Astrocyte (in vitro differentiated cells and primary cell): ENCODE results near the gene SPPL2B. TPM values are rescaled to one million over a fixed set of nuclear protein-coding genes. Genes with fewer than 3 reads are reported as not detected.

Experiments used
- DNase-seq: peaks from one replicate; pipeline ENCODE4 v3.0.0-alpha.2; 2010; ENCODE audit warnings: low read depth
- FAIRE-seq: peaks from 2 replicates; lab custom pipeline; 2011; peaks lifted over from hg19 to GRCh38; lab: Jason Lieb, UNC
- H2AFZ ChIP-seq: 2 replicates; pipeline ENCODE4 v1.6.0; 2012; ENCODE audit warnings: low read depth, low read length, inconsistent platforms
- H3K27ac ChIP-seq: 2 replicates; pipeline ENCODE4 v1.5.1; 2011; ENCODE audit warnings: low read depth, low read length, inconsistent platforms
- H3K27me3 ChIP-seq: 2 replicates; pipeline ENCODE4 v1.6.0; 2011; ENCODE audit warnings: low read length, inconsistent platforms; ENCODE audit not compliant: insufficient read depth
- H3K36me3 ChIP-seq: 2 replicates; pipeline ENCODE4 v1.5.1; 2011; ENCODE audit warnings: low read length, inconsistent platforms; ENCODE audit not compliant: insufficient read depth
- H3K4me1 ChIP-seq: 2 replicates; pipeline ENCODE4 v1.5.1; 2011; ENCODE audit warnings: low read length, inconsistent platforms; ENCODE audit not compliant: insufficient read depth
- H3K4me2 ChIP-seq: 2 replicates; pipeline ENCODE4 v1.6.0; 2012; ENCODE audit warnings: low read length, inconsistent platforms
- H3K4me3 ChIP-seq: 2 replicates; pipeline ENCODE4 v1.5.1; 2011; ENCODE audit warnings: low read depth, mild to moderate bottlenecking, low read length, inconsistent platforms; ENCODE audit not compliant: insufficient read depth
- H3K79me2 ChIP-seq: 2 replicates; pipeline ENCODE4 v1.6.0; 2012; ENCODE audit warnings: mild to moderate bottlenecking, low read length, inconsistent platforms; ENCODE audit not compliant: insufficient read depth
- H3K9ac ChIP-seq: 2 replicates; pipeline ENCODE4 v1.6.0; 2012; ENCODE audit warnings: mild to moderate bottlenecking, low read length, inconsistent platforms
- H3K9me3 ChIP-seq: 2 replicates; pipeline ENCODE4 v1.5.1; 2012; ENCODE audit warnings: low read depth, mild to moderate bottlenecking, low read length, inconsistent platforms; ENCODE audit not compliant: insufficient read depth
- H4K20me1 ChIP-seq: 2 replicates; pipeline ENCODE4 v1.6.0; 2012; ENCODE audit warnings: low read length, inconsistent platforms; ENCODE audit not compliant: insufficient read depth
- H3K27ac Mint-ChIP-seq: one replicate; pipeline ENCODE4 v1.8.0; 2021; ENCODE audit warnings: mild to moderate bottlenecking, mixed read lengths; ENCODE audit not compliant: unreplicated experiment
- H3K27me3 Mint-ChIP-seq: one replicate; pipeline ENCODE4 v1.8.0; 2021; ENCODE audit warnings: low read depth, mixed read lengths; ENCODE audit not compliant: unreplicated experiment
- H3K36me3 Mint-ChIP-seq: one replicate; pipeline ENCODE4 v1.8.0; 2021; ENCODE audit warnings: low read depth, mixed read lengths; ENCODE audit not compliant: unreplicated experiment
- H3K4me1 Mint-ChIP-seq: one replicate; pipeline ENCODE4 v1.8.0; 2021; ENCODE audit warnings: low read depth, mixed read lengths; ENCODE audit not compliant: unreplicated experiment
- H3K4me3 Mint-ChIP-seq: one replicate; pipeline ENCODE4 v1.8.0; 2021; ENCODE audit warnings: mild to moderate bottlenecking, moderate library complexity, mixed read lengths; ENCODE audit not compliant: unreplicated experiment
- H3K9me3 Mint-ChIP-seq: one replicate; pipeline ENCODE4 v1.8.0; 2021; ENCODE audit warnings: mild to moderate bottlenecking, mixed read lengths; ENCODE audit not compliant: unreplicated experiment
- CTCF ChIP-seq: IDR thresholded peaks from 2 replicates; pipeline ENCODE4 v1.5.1; 2011; ENCODE audit warnings: low read depth, mild to moderate bottlenecking, inconsistent platforms, low read length, moderate library complexity; ENCODE audit not compliant: insufficient read depth
- EZH2 ChIP-seq: IDR thresholded peaks from 2 replicates; pipeline ENCODE4 v1.6.1; 2012; ENCODE audit warnings: mild to moderate bottlenecking, low read length, inconsistent platforms; ENCODE audit not compliant: insufficient read depth
- total RNA-seq: library from RNA; stranded (reverse); gene quantifications from 2 replicates; pipeline ENCODE4 v1.2.1, GENCODE V29; 2021

SPPL2B gene
- total RNA-seq, 1 donor from 2014 or later, result 55.4 TPM

- Histone ChIP-seq H3K27me3 (no peaks in the 10 kb centered on the region), H3K9me3 (no peaks in the 10 kb centered on the region), H3K4me1 (peaks cover 6% of the 10 kb centered on the region), H2AFZ (no peak overlapping the region), H3K4me3 (no peak overlapping the region), H3K79me2 (no peaks in the 10 kb centered on the region), H3K27ac (no peak overlapping the region), H3K9ac (no peak overlapping the region), H3K36me3 (no peaks in the 10 kb centered on the region), H4K20me1 (no peaks in the 10 kb centered on the region), H3K4me2 (no peak overlapping the region)
- peaks cover 19% of the 10 kb centered on the region for H3K27me3 Mint-ChIP-seq
- no peak overlapping the region for H3K4me3 Mint-ChIP-seq
- H3K9me3 Mint-ChIP-seq, result peaks cover 3% of the 10 kb centered on the region
- DNase-seq, result no peak
- H3K27ac Mint-ChIP-seq, result no peak overlapping the region
- no peaks in the 10 kb centered on the region for H3K4me1 Mint-ChIP-seq
- peaks cover 3% of the 10 kb centered on the region for H3K36me3 Mint-ChIP-seq
- FAIRE-seq, result no peak
- no peak for TF ChIP-seq CTCF
- TF ChIP-seq EZH2, result no peak
Observed at GRCh38 chr19:2371656-2372055, 43.2 kb downstream of the SPPL2B start.

DNA sequence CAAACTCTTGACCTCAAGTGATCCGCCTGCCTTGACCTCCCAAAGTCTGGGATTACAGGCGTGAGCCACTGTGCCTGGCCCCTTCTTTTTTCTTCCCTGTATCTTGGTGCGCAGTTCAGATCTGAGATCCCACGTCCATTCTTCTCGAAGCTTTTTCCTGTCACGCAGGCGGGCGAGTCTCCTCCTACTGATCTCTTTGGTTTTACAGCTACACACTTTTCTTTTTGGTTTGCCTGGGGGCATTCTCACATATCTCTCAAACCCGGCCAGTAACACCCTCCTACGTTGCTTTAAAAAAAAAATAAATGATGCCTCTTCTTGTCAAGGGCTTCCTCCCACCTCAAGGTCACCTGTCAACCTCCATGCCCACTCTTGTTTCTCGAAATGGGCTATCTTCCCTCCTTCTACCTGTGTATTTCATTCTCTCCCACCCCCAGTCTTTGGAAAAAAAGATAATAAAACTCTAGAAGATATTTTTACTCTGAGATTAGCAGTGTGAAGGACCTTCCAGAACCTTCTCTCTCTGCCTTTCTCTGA lies 43.7 kb downstream of the SPPL2B start:
- Histone ChIP-seq H3K79me2 (no peaks in the 10 kb centered on the region), H3K4me3 (no peak overlapping the region), H4K20me1 (no peaks in the 10 kb centered on the region), H3K4me2 (no peak overlapping the region), H3K27me3 (no peaks in the 10 kb centered on the region), H3K27ac (no peak overlapping the region), H3K9ac (no peak overlapping the region), H3K36me3 (no peaks in the 10 kb centered on the region), H3K9me3 (no peaks in the 10 kb centered on the region), H3K4me1 (peaks cover 6% of the 10 kb centered on the region), H2AFZ (no peak overlapping the region)
- Mint-ChIP-seq H3K27me3 (peaks cover 19% of the 10 kb centered on the region), H3K27ac (no peak overlapping the region), H3K9me3 (peaks cover 5% of the 10 kb centered on the region), H3K4me1 (no peaks in the 10 kb centered on the region), H3K4me3 (no peak overlapping the region), H3K36me3 (peaks cover 3% of the 10 kb centered on the region)
- DNase-seq, result no peak
- TF ChIP-seq CTCF, result no peak
- no peak for TF ChIP-seq EZH2
- FAIRE-seq, result no peak

- Mint-ChIP-seq H3K9me3 (peaks cover 12% of the 10 kb centered on the region), H3K36me3 (peaks cover 2% of the 10 kb centered on the region), H3K4me1 (no peaks in the 10 kb centered on the region), H3K27ac (no peak overlapping the region), H3K27me3 (peaks cover 12% of the 10 kb centered on the region), H3K4me3 (no peak overlapping the region)
- H4K20me1 ChIP-seq, result no peaks in the 10 kb centered on the region
- H3K4me3 ChIP-seq, result no peak overlapping the region
- H3K27me3 ChIP-seq, result no peaks in the 10 kb centered on the region
- no peak for FAIRE-seq
- H3K9me3 ChIP-seq, result no peaks in the 10 kb centered on the region
- no peak overlapping the region for H3K9ac ChIP-seq
- H3K4me1 ChIP-seq, result peaks cover 6% of the 10 kb centered on the region
- H3K27ac ChIP-seq, result no peak overlapping the region
- H3K79me2 ChIP-seq, result no peaks in the 10 kb centered on the region
- H2AFZ ChIP-seq, result no peak overlapping the region
- H3K4me2 ChIP-seq, result no peak overlapping the region
- DNase-seq, result no peak
- H3K36me3 ChIP-seq, result no peaks in the 10 kb centered on the region
- TF ChIP-seq CTCF, result no peak
- no peak for TF ChIP-seq EZH2
Observed at GRCh38 chr19:2374808-2375207, 46.3 kb downstream of the SPPL2B start.
